SU-DHL-6 (cell line): ENCODE data around the gene APBB2.

ENCODE experiments used
- CTCF ChIP-seq: fragments of 200-600 bp; sonication (generic); IDR thresholded peaks from one replicate; pipeline ENCODE4 v1.5.1; 2017; ENCODE audit warnings: antibody characterized with exemption, mild to moderate bottlenecking, low read length, moderate library complexity; ENCODE audit not compliant: insufficient read depth, poor library complexity, severe bottlenecking
- EZH2phosphoT487 ChIP-seq: fragments of 200-600 bp; sonication (generic), shearing (Covaris generic); conservative IDR thresholded peaks from 2 replicates; pipeline ENCODE4 v1.6.1; 2018; ENCODE audit warnings: mild to moderate bottlenecking, antibody characterized with exemption, low read length, moderate library complexity, mixed read lengths

DNA sequence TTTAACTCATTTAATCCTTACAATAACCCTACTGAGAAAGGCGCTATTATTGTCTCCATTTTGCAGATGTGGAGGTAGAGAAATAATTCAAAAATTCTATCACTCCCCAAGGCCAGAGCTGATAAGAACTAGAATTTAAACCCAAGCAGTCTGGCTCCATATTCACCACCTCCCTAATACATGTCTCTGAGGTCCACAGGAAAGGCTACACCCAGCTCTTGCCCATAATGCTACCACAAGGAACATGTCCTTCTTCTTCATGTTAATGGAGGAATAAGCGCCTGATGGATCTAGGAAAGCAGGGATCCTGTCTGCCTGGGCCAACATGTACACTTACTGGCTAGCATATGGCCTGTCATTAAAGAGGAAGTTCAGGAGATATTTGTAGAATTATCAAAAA, 16.3 kb downstream of the APBB2 start:
- TF ChIP-seq CTCF (no peak), EZH2phosphoT487 (no peak)
